ENCODE data around the gene ATP2C1.

GRCh38 chr3:130981469-130981868 lies 87.6 kb downstream of the ATP2C1 start:
- TF ChIP-seq CTCF (IDR thresholded peaks at IDR 0.05) (no peak), POLR2AphosphoS5 (IDR thresholded peaks at IDR 0.05) (no peak)
